ENCODE results near the gene BCL7A.

BCL7A gene

GRCh38 chr12:122014781-122015180 is 6.9 kb upstream of the BCL7A start:
- H3K4me1 ChIP-seq (ENCODE audit: control insufficient read depth in 5 of 5, insufficient read depth in 5 of 5, low read length in 5 of 5), result peaks cover 0 to 5% (median 3%) of the 10 kb centered on the region in 5 donors
- peaks cover 0 to 11% (median 4%) of the 10 kb centered on the region in 5 donors for H3K9me3 ChIP-seq (ENCODE audit: control insufficient read depth in 5 of 5, low read length in 5 of 5)
- no peaks in the 10 kb centered on the region for H3K27me3 ChIP-seq (ENCODE audit: control insufficient read depth in 5 of 5, insufficient read depth in 4 of 5, low read length in 5 of 5)
- H3K9ac ChIP-seq (ENCODE audit: low read length in 5 of 5), result no peak overlapping the region
- no peak overlapping the region for H3K4me3 ChIP-seq (ENCODE audit: low read depth in 1 of 5, low read length in 5 of 5)
- H3K36me3 ChIP-seq (ENCODE audit: control insufficient read depth in 5 of 5, insufficient read depth in 5 of 5, low read length in 5 of 5), result no peaks in the 10 kb centered on the region
- H3K27ac ChIP-seq (ENCODE audit: low read depth, low read length), result no peak overlapping the region

GRCh38 chr12:122018457-122018856 is 3.2 kb upstream of the BCL7A start:
- Histone ChIP-seq H3K36me3 (ENCODE audit: control insufficient read depth in 5 of 5, insufficient read depth in 5 of 5, low read length in 5 of 5) (no peaks in the 10 kb centered on the region), H3K27me3 (ENCODE audit: control insufficient read depth in 5 of 5, insufficient read depth in 4 of 5, low read length in 5 of 5) (no peaks in the 10 kb centered on the region), H3K4me1 (ENCODE audit: control insufficient read depth in 5 of 5, insufficient read depth in 5 of 5, low read length in 5 of 5) (peaks cover under 1 to 20% (median 17%) of the 10 kb centered on the region in 5 donors), H3K9me3 (ENCODE audit: control insufficient read depth in 5 of 5, low read length in 5 of 5) (peaks cover 0 to 11% (median 4%) of the 10 kb centered on the region in 5 donors), H3K4me3 (ENCODE audit: low read depth in 1 of 5, low read length in 5 of 5) (no peak overlapping the region), H3K9ac (ENCODE audit: low read length in 5 of 5) (no peak overlapping the region), H3K27ac (ENCODE audit: low read depth, low read length) (no peak overlapping the region)

DNA sequence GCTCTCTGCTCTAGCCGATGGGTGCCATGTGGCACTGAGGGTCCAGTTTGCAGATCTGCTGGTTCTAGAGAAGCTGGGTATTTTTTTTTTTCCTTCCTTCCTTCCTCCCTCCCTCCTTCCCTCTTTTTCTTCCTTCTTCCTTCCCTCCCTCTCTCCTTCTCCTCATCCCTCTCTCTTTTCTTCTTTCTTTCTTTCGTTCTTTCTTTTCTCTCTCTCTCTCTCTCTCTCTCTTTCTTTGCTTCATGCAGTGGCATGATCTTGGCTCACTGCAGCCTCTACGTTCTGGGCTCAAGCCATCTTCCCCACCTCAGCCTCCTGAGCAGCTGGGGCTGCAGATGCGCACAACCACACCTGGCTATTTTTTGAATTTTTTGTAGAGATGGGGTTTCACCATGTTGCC is 2.7 kb upstream of the BCL7A start:
- Histone ChIP-seq H3K9ac (ENCODE audit: low read length in 5 of 5) (no peak overlapping the region), H3K9me3 (ENCODE audit: control insufficient read depth in 5 of 5, low read length in 5 of 5) (peaks cover 0 to 11% (median 4%) of the 10 kb centered on the region in 5 donors), H3K27ac (ENCODE audit: low read depth, low read length) (no peak overlapping the region), H3K27me3 (ENCODE audit: control insufficient read depth in 5 of 5, insufficient read depth in 4 of 5, low read length in 5 of 5) (no peaks in the 10 kb centered on the region), H3K4me3 (ENCODE audit: low read depth in 1 of 5, low read length in 5 of 5) (no peak overlapping the region), H3K36me3 (ENCODE audit: control insufficient read depth in 5 of 5, insufficient read depth in 5 of 5, low read length in 5 of 5) (no peaks in the 10 kb centered on the region), H3K4me1 (ENCODE audit: control insufficient read depth in 5 of 5, insufficient read depth in 5 of 5, low read length in 5 of 5) (peaks cover 2 to 25% (median 22%) of the 10 kb centered on the region in 5 donors)

GRCh38 chr12:122020795-122021192 is 890 bp upstream of the BCL7A start:
- peak overlapping the region; percentile 46 to 75 (median 64) for H3K4me3 ChIP-seq (ENCODE audit: low read depth in 1 of 5, low read length in 5 of 5)

DNA sequence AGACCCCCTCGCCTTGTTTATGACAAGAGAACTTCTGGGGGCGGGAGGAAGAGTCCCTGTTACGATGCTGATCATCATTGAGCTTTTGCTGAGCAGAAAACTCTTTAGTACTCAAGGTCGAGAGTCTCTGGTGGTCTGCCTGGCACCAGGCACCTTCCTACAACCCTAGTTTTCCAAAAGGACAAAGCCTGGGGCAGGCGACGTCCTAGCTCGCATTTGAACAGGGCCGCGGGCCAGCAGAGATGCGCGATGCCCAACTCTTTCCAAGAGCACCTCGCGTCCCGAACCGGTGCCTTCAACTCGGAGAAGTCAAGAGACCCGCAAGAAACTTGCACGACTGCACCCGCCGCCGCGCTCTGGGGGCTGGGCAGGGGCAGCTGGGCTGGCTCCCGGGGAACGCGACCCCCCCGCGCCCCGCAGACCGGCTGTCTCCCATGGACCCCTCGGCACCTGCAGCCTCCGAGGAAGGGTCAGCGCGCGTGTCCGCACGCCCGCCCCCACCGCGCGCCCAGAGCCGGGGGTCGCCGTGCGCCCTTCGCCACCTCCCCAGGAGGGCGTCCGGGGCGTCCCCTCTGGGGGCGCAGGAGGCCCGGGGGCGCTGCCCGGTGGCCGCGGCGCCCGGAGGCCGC is 377 bp upstream of the BCL7A start:
- Histone ChIP-seq H3K27ac (ENCODE audit: low read depth, low read length) (no peak overlapping the region), H3K9ac (ENCODE audit: low read length in 5 of 5) (no peak overlapping the region), H3K27me3 (ENCODE audit: control insufficient read depth in 5 of 5, insufficient read depth in 4 of 5, low read length in 5 of 5) (no peaks in the 10 kb centered on the region)

More at GRCh38 chr12:122020795-122021192, 890 bp upstream of the BCL7A start:
- Histone ChIP-seq H3K4me1 (ENCODE audit: control insufficient read depth in 5 of 5, insufficient read depth in 5 of 5, low read length in 5 of 5) (peaks cover 2 to 28% (median 27%) of the 10 kb centered on the region in 5 donors), H3K9me3 (ENCODE audit: control insufficient read depth in 5 of 5, low read length in 5 of 5) (peaks cover 0 to 11% (median 4%) of the 10 kb centered on the region in 5 donors), H3K27me3 (ENCODE audit: control insufficient read depth in 5 of 5, insufficient read depth in 4 of 5, low read length in 5 of 5) (no peaks in the 10 kb centered on the region), H3K27ac (ENCODE audit: low read depth, low read length) (no peak overlapping the region), H3K9ac (ENCODE audit: low read length in 5 of 5) (no peak overlapping the region), H3K36me3 (ENCODE audit: control insufficient read depth in 5 of 5, insufficient read depth in 5 of 5, low read length in 5 of 5) (no peaks in the 10 kb centered on the region)

DNA sequence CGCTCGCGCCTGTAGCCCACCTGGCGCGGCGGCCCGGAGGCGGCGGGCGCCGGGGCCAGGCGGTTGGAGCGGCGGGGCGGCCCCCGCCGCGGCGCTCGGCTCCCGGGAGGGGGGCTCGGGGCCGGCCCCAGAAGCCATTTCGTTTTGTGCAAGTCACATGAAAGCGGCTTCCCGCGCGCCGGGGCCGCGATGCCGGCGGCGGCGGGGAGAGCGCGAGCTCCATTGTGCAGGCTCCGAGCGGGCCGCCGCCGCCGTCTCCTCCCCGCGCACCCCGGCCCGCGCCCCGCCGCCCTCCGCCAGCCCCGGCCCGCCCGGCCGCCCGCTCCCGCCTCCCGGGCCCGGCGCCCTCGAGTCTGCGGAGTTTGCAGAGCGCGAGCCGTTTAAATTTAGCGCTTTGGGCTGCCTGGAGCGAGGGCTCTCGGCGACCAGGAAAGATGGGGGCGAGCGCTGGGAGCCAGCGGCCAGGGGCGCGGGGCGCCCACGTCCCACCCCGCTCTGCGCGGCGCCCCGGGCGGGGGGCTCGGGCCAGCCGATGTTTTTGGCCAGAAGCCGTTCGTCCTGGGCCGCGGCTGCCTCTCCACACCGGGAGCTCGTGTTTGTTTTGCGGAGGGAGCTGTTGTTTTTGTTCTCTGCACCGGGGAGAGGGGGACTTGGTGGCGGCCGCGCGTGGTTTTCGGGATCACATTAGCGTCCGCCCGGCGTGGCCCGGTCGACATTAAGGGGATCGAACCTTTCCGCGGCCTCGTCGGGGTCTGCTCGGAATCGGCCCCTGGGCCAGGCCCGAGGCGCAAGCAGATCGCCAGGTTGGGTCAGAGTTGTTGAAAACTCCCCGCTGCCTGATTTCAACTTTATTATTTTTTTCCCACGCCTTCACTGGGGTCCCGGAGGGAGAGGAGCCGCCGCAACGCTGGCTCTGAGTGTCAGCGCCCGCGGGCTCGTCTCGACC is 982 bp downstream of the BCL7A start:
- Histone ChIP-seq H3K9ac (ENCODE audit: low read length in 5 of 5) (peak overlapping the region in 4 of 5 donors; percentile 3 to 77 (median 47)), H3K4me1 (ENCODE audit: control insufficient read depth in 5 of 5, insufficient read depth in 5 of 5, low read length in 5 of 5) (peaks cover 2 to 30% (median 23%) of the 10 kb centered on the region in 5 donors), H3K27me3 (ENCODE audit: control insufficient read depth in 5 of 5, insufficient read depth in 4 of 5, low read length in 5 of 5) (no peaks in the 10 kb centered on the region), H3K27ac (ENCODE audit: low read depth, low read length) (peak overlapping the region; percentile 81), H3K36me3 (ENCODE audit: control insufficient read depth in 5 of 5, insufficient read depth in 5 of 5, low read length in 5 of 5) (no peaks in the 10 kb centered on the region), H3K4me3 (ENCODE audit: low read depth in 1 of 5, low read length in 5 of 5) (peak overlapping the region; percentile 44 to 78 (median 62)), H3K9me3 (ENCODE audit: control insufficient read depth in 5 of 5, low read length in 5 of 5) (peaks cover 0 to 11% (median 4%) of the 10 kb centered on the region in 5 donors)

More for the DNA sequence above, 377 bp upstream of the BCL7A start:
- Histone ChIP-seq H3K4me1 (ENCODE audit: control insufficient read depth in 5 of 5, insufficient read depth in 5 of 5, low read length in 5 of 5) (peaks cover 2 to 28% (median 27%) of the 10 kb centered on the region in 5 donors), H3K4me3 (ENCODE audit: low read depth in 1 of 5, low read length in 5 of 5) (peak overlapping the region; percentile 46 to 75 (median 64)), H3K36me3 (ENCODE audit: control insufficient read depth in 5 of 5, insufficient read depth in 5 of 5, low read length in 5 of 5) (no peaks in the 10 kb centered on the region), H3K9me3 (ENCODE audit: control insufficient read depth in 5 of 5, low read length in 5 of 5) (peaks cover 0 to 11% (median 4%) of the 10 kb centered on the region in 5 donors)

DNA sequence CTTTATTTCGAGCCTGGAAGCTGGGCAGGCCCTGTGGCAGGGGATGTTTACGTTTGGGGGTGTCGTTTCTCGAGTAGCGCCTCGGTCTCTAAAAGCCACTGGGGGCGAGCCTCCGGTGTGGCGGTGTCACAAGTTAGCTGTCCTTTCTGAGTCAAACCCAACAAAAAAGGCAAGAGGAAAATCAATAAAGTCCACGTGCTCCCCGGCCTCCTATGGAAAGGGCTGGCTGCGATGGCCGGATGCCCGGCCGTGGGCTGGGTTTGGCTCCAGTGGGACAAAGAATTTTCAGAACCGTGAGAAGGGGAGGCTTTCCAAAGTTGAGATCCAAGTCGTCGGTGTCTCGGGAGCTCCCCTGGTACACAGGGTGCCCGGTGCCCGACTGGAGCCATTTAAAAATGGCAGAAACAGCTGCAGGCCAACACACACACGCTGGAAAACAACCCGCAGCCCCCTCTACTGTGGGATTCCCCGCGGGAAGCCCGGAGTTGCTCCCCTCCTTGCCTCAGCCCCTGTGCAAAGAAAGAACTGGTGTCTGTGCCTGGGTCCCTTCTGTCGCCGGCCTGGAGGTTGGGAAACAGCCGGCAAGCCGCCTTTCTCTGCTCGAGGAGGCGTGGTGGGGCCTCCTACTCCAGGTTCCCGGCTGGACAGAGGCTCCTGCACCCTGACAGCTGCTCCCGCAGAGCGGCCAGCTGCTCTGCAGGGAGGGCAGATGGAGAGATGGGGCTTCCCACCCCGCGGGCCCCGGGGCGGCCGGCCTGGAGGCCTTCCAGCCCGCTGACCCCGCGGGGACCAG is 1.9 kb downstream of the BCL7A start:
- peaks cover 2 to 38% (median 32%) of the 10 kb centered on the region in 5 donors for H3K4me1 ChIP-seq (ENCODE audit: control insufficient read depth in 5 of 5, insufficient read depth in 5 of 5, low read length in 5 of 5)
- H3K4me3 ChIP-seq (ENCODE audit: low read depth in 1 of 5, low read length in 5 of 5), result peak overlapping the region; percentile 57 to 78 (median 62)
- peak overlapping the region; percentile 81 for H3K27ac ChIP-seq (ENCODE audit: low read depth, low read length)
- H3K27me3 ChIP-seq (ENCODE audit: control insufficient read depth in 5 of 5, insufficient read depth in 4 of 5, low read length in 5 of 5), result no peaks in the 10 kb centered on the region
- H3K36me3 ChIP-seq (ENCODE audit: control insufficient read depth in 5 of 5, insufficient read depth in 5 of 5, low read length in 5 of 5), result no peaks in the 10 kb centered on the region
- peaks cover 0 to 5% (median 1%) of the 10 kb centered on the region in 5 donors for H3K9me3 ChIP-seq (ENCODE audit: control insufficient read depth in 5 of 5, low read length in 5 of 5)
- peak overlapping the region in 4 of 5 donors; percentile 10 to 77 (median 47) for H3K9ac ChIP-seq (ENCODE audit: low read length in 5 of 5)

DNA sequence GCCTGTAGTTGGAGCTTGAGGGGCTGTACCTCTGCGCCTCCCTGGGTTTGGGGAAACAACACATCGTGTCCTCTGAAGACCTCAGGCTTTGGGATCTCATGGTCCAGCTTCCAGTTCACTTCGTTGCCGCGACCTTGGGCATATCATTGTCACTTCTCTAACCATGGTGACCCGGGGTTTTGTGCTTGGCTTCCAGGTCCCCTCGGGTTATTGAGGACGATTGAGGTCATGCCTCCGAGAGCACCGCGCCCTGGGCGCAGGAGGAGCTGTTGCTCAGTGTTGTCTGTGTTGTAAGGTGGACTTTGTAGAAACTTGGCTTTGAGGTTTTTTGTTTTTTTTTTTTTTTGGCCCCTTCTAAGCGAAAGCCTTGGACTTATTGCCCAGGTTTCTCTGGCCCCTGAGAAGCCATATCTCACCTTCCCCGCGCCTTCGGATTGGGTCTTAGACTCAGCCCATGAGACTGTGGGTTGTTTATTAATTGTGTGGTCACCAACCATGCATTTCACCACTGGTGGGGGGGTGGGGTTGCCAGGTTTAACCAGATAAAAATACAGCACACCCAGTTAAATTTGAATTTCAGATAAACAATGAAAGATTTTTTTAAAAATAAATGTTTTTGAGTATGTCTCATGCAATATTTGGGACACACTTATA is 2.6 kb downstream of the BCL7A start:
- Histone ChIP-seq H3K27me3 (ENCODE audit: control insufficient read depth in 5 of 5, insufficient read depth in 4 of 5, low read length in 5 of 5) (no peaks in the 10 kb centered on the region), H3K36me3 (ENCODE audit: control insufficient read depth in 5 of 5, insufficient read depth in 5 of 5, low read length in 5 of 5) (no peaks in the 10 kb centered on the region), H3K9ac (ENCODE audit: low read length in 5 of 5) (peak overlapping the region in 4 of 5 donors; percentile 10 to 77 (median 47)), H3K4me3 (ENCODE audit: low read depth in 1 of 5, low read length in 5 of 5) (peak overlapping the region in 3 of 5 donors; percentile 62 to 78 (median 75)), H3K27ac (ENCODE audit: low read depth, low read length) (peak overlapping the region; percentile 81), H3K9me3 (ENCODE audit: control insufficient read depth in 5 of 5, low read length in 5 of 5) (no peaks in the 10 kb centered on the region), H3K4me1 (ENCODE audit: control insufficient read depth in 5 of 5, insufficient read depth in 5 of 5, low read length in 5 of 5) (peaks cover 2 to 46% (median 37%) of the 10 kb centered on the region in 5 donors)

- Histone ChIP-seq H3K9me3 (ENCODE audit: control insufficient read depth in 5 of 5, low read length in 5 of 5) (no peaks in the 10 kb centered on the region), H3K4me1 (ENCODE audit: control insufficient read depth in 5 of 5, insufficient read depth in 5 of 5, low read length in 5 of 5) (peaks cover 2 to 36% (median 30%) of the 10 kb centered on the region in 5 donors), H3K4me3 (ENCODE audit: low read depth in 1 of 5, low read length in 5 of 5) (no peak overlapping the region), H3K27me3 (ENCODE audit: control insufficient read depth in 5 of 5, insufficient read depth in 4 of 5, low read length in 5 of 5) (no peaks in the 10 kb centered on the region), H3K27ac (ENCODE audit: low read depth, low read length) (no peak overlapping the region), H3K9ac (ENCODE audit: low read length in 5 of 5) (no peak overlapping the region), H3K36me3 (ENCODE audit: control insufficient read depth in 5 of 5, insufficient read depth in 5 of 5, low read length in 5 of 5) (no peaks in the 10 kb centered on the region)
Measured at GRCh38 chr12:122026706-122027333, 5.1 kb downstream of the BCL7A start.

All from subcutaneous abdominal adipose tissue (tissue), 5 donors.